ENCODE data around the gene TMEM178A.

DNA sequence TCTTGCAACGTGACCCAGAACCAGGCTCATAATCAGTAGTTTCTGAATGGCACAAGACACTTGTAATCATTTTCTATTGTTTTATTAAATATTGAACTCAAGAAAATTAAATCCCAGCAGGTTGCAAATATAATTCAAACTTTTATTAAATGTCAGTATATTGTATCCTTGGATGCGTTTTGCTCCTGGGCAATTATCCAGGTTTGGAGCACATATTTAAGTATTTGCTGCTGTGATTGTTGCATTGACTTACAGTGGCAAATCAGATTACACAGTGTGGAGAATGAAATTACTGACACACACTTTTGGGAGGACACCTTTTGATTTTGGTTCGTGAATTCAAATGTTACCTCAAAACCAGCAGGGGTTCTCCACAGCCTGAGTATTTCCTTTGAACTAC lies 27.1 kb upstream of the TMEM178A start:
- TF ChIP-seq, protein P1, sequence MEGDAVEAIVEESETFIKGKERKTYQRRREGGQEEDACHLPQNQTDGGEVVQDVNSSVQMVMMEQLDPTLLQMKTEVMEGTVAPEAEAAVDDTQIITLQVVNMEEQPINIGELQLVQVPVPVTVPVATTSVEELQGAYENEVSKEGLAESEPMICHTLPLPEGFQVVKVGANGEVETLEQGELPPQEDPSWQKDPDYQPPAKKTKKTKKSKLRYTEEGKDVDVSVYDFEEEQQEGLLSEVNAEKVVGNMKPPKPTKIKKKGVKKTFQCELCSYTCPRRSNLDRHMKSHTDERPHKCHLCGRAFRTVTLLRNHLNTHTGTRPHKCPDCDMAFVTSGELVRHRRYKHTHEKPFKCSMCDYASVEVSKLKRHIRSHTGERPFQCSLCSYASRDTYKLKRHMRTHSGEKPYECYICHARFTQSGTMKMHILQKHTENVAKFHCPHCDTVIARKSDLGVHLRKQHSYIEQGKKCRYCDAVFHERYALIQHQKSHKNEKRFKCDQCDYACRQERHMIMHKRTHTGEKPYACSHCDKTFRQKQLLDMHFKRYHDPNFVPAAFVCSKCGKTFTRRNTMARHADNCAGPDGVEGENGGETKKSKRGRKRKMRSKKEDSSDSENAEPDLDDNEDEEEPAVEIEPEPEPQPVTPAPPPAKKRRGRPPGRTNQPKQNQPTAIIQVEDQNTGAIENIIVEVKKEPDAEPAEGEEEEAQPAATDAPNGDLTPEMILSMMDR (IDR thresholded peaks at IDR 0.05; ENCODE audit: poor library complexity, severe bottlenecking): no peak
- TF ChIP-seq RAD21 (conservative IDR thresholded peaks at IDR 0.05): no peak
- no peak for TF ChIP-seq TAF1 (IDR thresholded peaks at IDR 0.05; ENCODE audit: low read depth)
- TF ChIP-seq SMC3 (conservative IDR thresholded peaks at IDR 0.05; ENCODE audit: poor library complexity): no peak
- no peak for TF ChIP-seq EZH2 (IDR thresholded peaks at IDR 0.05; ENCODE audit: borderline replicate concordance, insufficient read depth, low read length, poor library complexity, severe bottlenecking)
